H1 (cell line): ENCODE measurements around the gene TEX26. TPM values are rescaled to one million over a fixed set of nuclear protein-coding genes. Genes with fewer than 3 reads are reported as not detected.

ENCODE experiments used
- CTCF ChIA-PET: fragments of 300-600 bp; sonication (Branson Sonifier 250); formaldehyde crosslinking; loops from one replicate; lab custom pipeline; 2021; ENCODE audit not compliant: partially characterized antibody; lab: Charles Lee
- POLR2A ChIA-PET: fragments of 300-600 bp; sonication (Branson Sonifier 250); formaldehyde crosslinking; loops from one replicate; lab custom pipeline; 2021; ENCODE audit warnings: inconsistent platforms; ENCODE audit not compliant: partially characterized antibody; lab: Charles Lee
- DNase-seq, 2 experiments: peaks; one replicate each; pipeline versions ENCODE4 v3.0.0 to v3.0.0-alpha.2; 2010 to 2022; ENCODE audit warnings: low spot score in 2 of 2, low read depth in 1 of 2, mixed read lengths in 1 of 2
- FAIRE-seq: peaks from 2 replicates; lab custom pipeline; 2011; peaks lifted over from hg19 to GRCh38; lab: Jason Lieb, UNC
- H2AFZ ChIP-seq: 2 replicates; pipeline ENCODE4 v1.8.1; 2012; ENCODE audit warnings: low read length, inconsistent platforms
- H2AK5ac ChIP-seq: 2 replicates; pipeline ENCODE4 v1.6.1; 2013; ENCODE audit warnings: low read depth, low read length
- H2BK120ac ChIP-seq: replicated peaks from 2 replicates; pipeline ENCODE3; 2013; ENCODE audit warnings: low read depth, low read length, inconsistent platforms
- H2BK12ac ChIP-seq: 2 replicates; pipeline ENCODE4 v1.6.1; 2013; ENCODE audit warnings: low read depth, low read length
- H2BK15ac ChIP-seq: 2 replicates; pipeline ENCODE4 v1.6.1; 2013; ENCODE audit warnings: low read length
- H2BK20ac ChIP-seq: 2 replicates; pipeline ENCODE4 v1.6.1; 2013; ENCODE audit warnings: low read length
- H2BK5ac ChIP-seq: 2 replicates; pipeline ENCODE4 v1.6.1; 2013; ENCODE audit warnings: low read depth, low read length
- H3K14ac ChIP-seq: 2 replicates; pipeline ENCODE4 v1.6.1; 2013; ENCODE audit warnings: inconsistent platforms; ENCODE audit not compliant: insufficient read length
- H3K18ac ChIP-seq: 2 replicates; pipeline ENCODE4 v1.6.1; 2013; ENCODE audit warnings: low read length; ENCODE audit errors: extremely low read depth
- H3K23ac ChIP-seq: 2 replicates; pipeline ENCODE4 v1.6.1; 2013; ENCODE audit warnings: inconsistent platforms; ENCODE audit not compliant: insufficient read length
- H3K23me2 ChIP-seq: 2 replicates; pipeline ENCODE4 v1.6.1; 2013; ENCODE audit warnings: low read depth, low read length
- H3K27ac ChIP-seq: 2 replicates; pipeline ENCODE4 v1.6.1; 2011; ENCODE audit warnings: low read depth, low read length, inconsistent platforms
- H3K27me3 ChIP-seq, 4 experiments: replicated peaks in 1 of 4; 1 replicate in 1 of 4; 2 replicates in 3 of 4; pipeline versions ENCODE4 v1.6.1 to v1.8.1; 2011 to 2013; ENCODE audit warnings: low read length in 3 of 4, mild to moderate bottlenecking in 3 of 4, inconsistent platforms in 2 of 4, mixed read lengths in 2 of 4, moderate library complexity in 1 of 4; ENCODE audit not compliant: control insufficient read depth in 3 of 4, insufficient read depth in 3 of 4; ENCODE audit errors: extremely low read depth in 1 of 4
- H3K36me3 ChIP-seq, 4 experiments: 2 replicates each; pipeline versions ENCODE4 v1.6.1 to v1.8.1; 2011 to 2013; ENCODE audit warnings: mild to moderate bottlenecking in 4 of 4, low read length in 3 of 4, moderate library complexity in 2 of 4, control low read depth in 1 of 4, inconsistent platforms in 1 of 4; ENCODE audit not compliant: insufficient read depth in 4 of 4, control insufficient read depth in 2 of 4
- H3K4ac ChIP-seq: replicated peaks from 2 replicates; pipeline ENCODE3; 2013; ENCODE audit warnings: low read length, low read depth, mixed read lengths, inconsistent platforms; ENCODE audit not compliant: insufficient read length
- H3K4me1 ChIP-seq, 4 experiments: replicated peaks in 1 of 4; 1 replicate in 1 of 4; 2 replicates in 3 of 4; pipeline versions ENCODE4 v1.6.1 to v1.8.1; 2011 to 2013; ENCODE audit warnings: low read length in 3 of 4, inconsistent platforms in 2 of 4, mixed read lengths in 1 of 4; ENCODE audit not compliant: insufficient read depth in 4 of 4, control insufficient read depth in 3 of 4
- H3K4me2 ChIP-seq, 2 experiments: 2 replicates each; pipeline versions ENCODE4 v1.6.1 to v1.8.1; 2011 to 2013; ENCODE audit warnings: low read depth in 2 of 2, low read length in 2 of 2, control low read depth in 1 of 2, inconsistent platforms in 1 of 2, mild to moderate bottlenecking in 1 of 2; ENCODE audit not compliant: insufficient read depth in 1 of 2
- H3K4me3 ChIP-seq, 4 experiments: fragments of 200-600, 300-600 bp in 1 of 4; sonication (generic), shearing (Covaris generic), sonication (Bioruptor Twin) in 1 of 4; 2 replicates each; pipeline versions ENCODE4 v1.5.1 to v1.8.1; 2011 to 2016; ENCODE audit warnings: low read length in 4 of 4, low read depth in 3 of 4, control low read depth in 2 of 4, inconsistent platforms in 2 of 4, mild to moderate bottlenecking in 2 of 4, mixed read lengths in 1 of 4, moderate library complexity in 1 of 4; ENCODE audit not compliant: insufficient read depth in 2 of 4; ENCODE audit errors: extremely low read depth in 1 of 4
- H3K56ac ChIP-seq: replicated peaks from 2 replicates; pipeline ENCODE3; 2013; ENCODE audit warnings: low read depth, mild to moderate bottlenecking, mixed read lengths, low read length, inconsistent platforms; ENCODE audit not compliant: insufficient read length
- H3K79me1 ChIP-seq: 2 replicates; pipeline ENCODE4 v1.6.1; 2013; ENCODE audit warnings: low read depth, low read length, control low read depth
- H3K79me2 ChIP-seq, 2 experiments: 2 replicates each; pipeline versions ENCODE4 v1.6.1 to v1.8.1; 2012 to 2013; ENCODE audit warnings: low read length in 2 of 2, mild to moderate bottlenecking in 2 of 2, inconsistent platforms in 1 of 2; ENCODE audit not compliant: insufficient read depth in 2 of 2, control insufficient read depth in 1 of 2
- H3K9ac ChIP-seq, 4 experiments: replicated peaks in 1 of 4; 1 replicate in 1 of 4; 2 replicates in 3 of 4; pipeline versions ENCODE4 v1.6.1 to v1.8.1; 2011 to 2013; ENCODE audit warnings: low read depth in 3 of 4, low read length in 3 of 4, control low read depth in 2 of 4, mild to moderate bottlenecking in 2 of 4, moderate library complexity in 2 of 4, inconsistent platforms in 1 of 4; ENCODE audit errors: extremely low read depth in 1 of 4
- H3K9me3 ChIP-seq, 2 experiments: 2 replicates each; pipeline versions ENCODE4 v1.6.1 to v1.8.1; 2012 to 2013; ENCODE audit warnings: mild to moderate bottlenecking in 2 of 2, moderate library complexity in 2 of 2, control low read depth in 1 of 2, inconsistent platforms in 1 of 2, low read depth in 1 of 2, low read length in 1 of 2, mixed read lengths in 1 of 2; ENCODE audit not compliant: insufficient read depth in 2 of 2
- H4K20me1 ChIP-seq, 2 experiments: replicated peaks in 1 of 2; 2 replicates each; pipeline versions ENCODE3 to v1.8.1; 2011 to 2013; ENCODE audit warnings: inconsistent platforms in 2 of 2, low read length in 2 of 2, mild to moderate bottlenecking in 1 of 2; ENCODE audit not compliant: insufficient read depth in 2 of 2, control insufficient read depth in 1 of 2
- H4K5ac ChIP-seq: 2 replicates; pipeline ENCODE4 v1.6.1; 2013; ENCODE audit warnings: low read length, low read depth, mixed read lengths, inconsistent platforms; ENCODE audit not compliant: insufficient read length
- H4K8ac ChIP-seq: 2 replicates; pipeline ENCODE4 v1.8.0; 2013; ENCODE audit warnings: mild to moderate bottlenecking, moderate library complexity, low read length, inconsistent platforms; ENCODE audit not compliant: insufficient read depth; ENCODE audit errors: extremely low read depth
- H4K91ac ChIP-seq: replicated peaks from 2 replicates; pipeline ENCODE3; 2013; ENCODE audit warnings: low read length, mixed read lengths, inconsistent platforms; ENCODE audit not compliant: insufficient read length
- CEBPB ChIP-seq: IDR thresholded peaks from 2 replicates; pipeline ENCODE4 v1.6.1; 2012; ENCODE audit warnings: low read depth, low read length
- CTBP2 ChIP-seq: IDR thresholded peaks from 2 replicates; pipeline ENCODE4 v1.7.0; 2011; ENCODE audit warnings: borderline replicate concordance, mild to moderate bottlenecking, moderate library complexity, mixed read lengths, low read length; ENCODE audit not compliant: insufficient read depth, insufficient read length
- CTCF ChIP-seq, 3 experiments: IDR thresholded peaks; 1 replicate in 2 of 3; 2 replicates in 1 of 3; pipeline versions ENCODE4 v1.5.1 to v1.6.1; 2011; ENCODE audit warnings: low read length in 3 of 3, mild to moderate bottlenecking in 3 of 3, inconsistent platforms in 2 of 3, low read depth in 1 of 3, moderate library complexity in 1 of 3; ENCODE audit not compliant: insufficient read depth in 1 of 3; ENCODE audit errors: control extremely low read depth in 1 of 3
- KDM4A ChIP-seq: IDR thresholded peaks from one replicate; pipeline ENCODE4 v1.7.1; 2012; ENCODE audit warnings: low read depth, mild to moderate bottlenecking, moderate library complexity, low read length, inconsistent platforms; ENCODE audit not compliant: severe bottlenecking
- POLR2A ChIP-seq, 2 experiments: IDR thresholded peaks; 1 replicate in 1 of 2; 2 replicates in 1 of 2; pipeline ENCODE4 v1.6.1; 2011; ENCODE audit warnings: low read depth in 2 of 2, low read length in 2 of 2, mild to moderate bottlenecking in 2 of 2; ENCODE audit errors: control extremely low read depth in 1 of 2
- RNF2 ChIP-seq: fragments of 200-900, 300-1000 bp; sonication (generic); IDR thresholded peaks from 2 replicates; pipeline ENCODE4 v1.7.1; 2016; ENCODE audit warnings: borderline replicate concordance, low read depth, mild to moderate bottlenecking, antibody characterized with exemption, low read length; ENCODE audit not compliant: poor library complexity, severe bottlenecking; ENCODE audit errors: missing control alignments
- SIN3A ChIP-seq, 2 experiments: IDR thresholded peaks in 1 of 2; conservative IDR thresholded peaks in 1 of 2; 2 replicates each; pipeline ENCODE4 v1.6.1; 2011 to 2012; ENCODE audit warnings: low read length in 2 of 2, improper control_type of control experiment in 1 of 2, low read depth in 1 of 2, mild to moderate bottlenecking in 1 of 2
- SUZ12 ChIP-seq: fragments of 200-600 bp; sonication (generic); IDR thresholded peaks from 2 replicates; pipeline ENCODE4 v1.6.1; 2012; ENCODE audit warnings: mild to moderate bottlenecking, inconsistent platforms, low read length, moderate library complexity, mixed read lengths
- TCF12 ChIP-seq: IDR thresholded peaks from 2 replicates; pipeline ENCODE4 v1.6.1; 2011; ENCODE audit warnings: low read depth, mild to moderate bottlenecking, low read length
- WGBS, 2 experiments: shearing (Covaris generic) in 1 of 2; methylation state at CpG; one replicate each; pipeline versions ENCODE4 v1.1.6 to v1.1.7; 2013 to 2015; ENCODE audit warnings: low lambda C conversion rate in 2 of 2, mixed read lengths in 2 of 2, inconsistent platforms in 1 of 2, low coverage in 1 of 2, missing lambda C conversion rate in 1 of 2; ENCODE audit not compliant: insufficient replicate concordance in 2 of 2, insufficient coverage in 1 of 2, insufficient read length in 1 of 2; ENCODE audit errors: extremely low coverage in 1 of 2, missing lambda C conversion rate in 1 of 2; 5-methylcytosine and 5-hydroxymethylcytosine counted together
- polyA plus RNA-seq, 7 experiments: library from polyadenylated mRNA; depleted of rRNA in 3 of 7; stranded (reverse) in 5 of 7; unstranded in 2 of 7; fragments of >200 nt in 5 of 7; fragments of 200-250 nt in 2 of 7; gene quantifications; 1 replicate in 5 of 7; 2 replicates in 1 of 7; 4 replicates in 1 of 7; pipeline versions ENCODE4 v1.2.1 to v1.2.3, GENCODE V29; 2011 to 2013; ENCODE audit warnings: missing spikeins in 2 of 7, mixed read lengths in 2 of 7
- total RNA-seq: library from RNA; stranded (reverse); fragmentation: NEBNext Ultra II Directional; extraction: Animal tissue kit (Norgen Biotek cat#: 25700); gene quantifications from 2 replicates; pipeline ENCODE4 v1.2.1, GENCODE V29; 2021
- TF ChIP-seq, protein P1 (sequence below): IDR thresholded peaks from 2 replicates; pipeline ENCODE4 v1.6.1; 2011; ENCODE audit warnings: low read length, improper control_type of control experiment

Gene TEX26
- total and polyA plus RNA-seq, 2 of the 8 experiments (the other 6 are each of a cell fraction or from before 2014, with no cell fraction given): not detected

- peak overlapping the region in 1 of 4 experiments; percentile 55; a peak in 2 of 8 replicates for H3K4me3 ChIP-seq
- no peak overlapping the region for H3K4ac ChIP-seq
Observed at GRCh38 chr13:30933354-30933670, 856 bp downstream of the TEX26 start.

More at GRCh38 chr13:30933354-30933670, 856 bp downstream of the TEX26 start:
- Histone ChIP-seq H3K18ac (no peak overlapping the region), H3K9ac (no peak overlapping the region), H2BK5ac (no peak overlapping the region), H3K27ac (no peak overlapping the region), H2AFZ (no peak overlapping the region), H3K27me3 (peaks cover 2 to 9% (median 6%) of the 10 kb centered on the region in 4 experiments), H4K8ac (no peak overlapping the region), H2BK120ac (no peak overlapping the region), H3K56ac (no peak overlapping the region), H3K23me2 (peaks cover 4% of the 10 kb centered on the region; the same call in 1 of the 2 replicates), H3K79me2 (no peaks in the 10 kb centered on the region), H3K14ac (no peak overlapping the region), H2AK5ac (no peak overlapping the region), H2BK20ac (no peak overlapping the region), H3K79me1 (no peaks in the 10 kb centered on the region), H3K9me3 (no peaks in the 10 kb centered on the region), H2BK12ac (no peak overlapping the region), H3K4me2 (peak overlapping the region; percentile 71 to 77), H4K20me1 (no peaks in the 10 kb centered on the region), H4K91ac (no peak overlapping the region), H3K4me1 (peaks cover 0 to 3% (median 3%) of the 10 kb centered on the region in 4 experiments; a peak in 3 of 7 replicates), H3K36me3 (no peaks in the 10 kb centered on the region), H4K5ac (no peak overlapping the region), H2BK15ac (no peak overlapping the region), H3K23ac (no peak overlapping the region)
- no peak for TF ChIP-seq RNF2
- TF ChIP-seq TCF12: no peak
- no peak for TF ChIP-seq CTBP2
- no peak for TF ChIP-seq POLR2A (IDR thresholded peaks at IDR 0.05; ENCODE audit: control extremely low read depth in 1 of 2, low read depth in 2 of 2, low read length in 2 of 2)
- TF ChIP-seq SUZ12: no peak
- TF ChIP-seq CTCF (IDR thresholded peaks at IDR 0.05; ENCODE audit: control extremely low read depth in 1 of 3, insufficient read depth in 1 of 3, low read depth in 1 of 3, low read length in 3 of 3): no peak
- TF ChIP-seq CEBPB: no peak
- TF ChIP-seq SIN3A (conservative IDR thresholded peaks at IDR 0.05 in 1 of 2, IDR thresholded peaks at IDR 0.05 in 1 of 2; ENCODE audit: low read depth in 1 of 2, low read length in 2 of 2): no peak
- TF ChIP-seq, protein P1, sequence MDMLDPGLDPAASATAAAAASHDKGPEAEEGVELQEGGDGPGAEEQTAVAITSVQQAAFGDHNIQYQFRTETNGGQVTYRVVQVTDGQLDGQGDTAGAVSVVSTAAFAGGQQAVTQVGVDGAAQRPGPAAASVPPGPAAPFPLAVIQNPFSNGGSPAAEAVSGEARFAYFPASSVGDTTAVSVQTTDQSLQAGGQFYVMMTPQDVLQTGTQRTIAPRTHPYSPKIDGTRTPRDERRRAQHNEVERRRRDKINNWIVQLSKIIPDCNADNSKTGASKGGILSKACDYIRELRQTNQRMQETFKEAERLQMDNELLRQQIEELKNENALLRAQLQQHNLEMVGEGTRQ: no peak
- no peak for TF ChIP-seq KDM4A
- CTCF ChIA-PET: interaction anchor here (1.0 to 4.6 kb wide), 9 partner anchors 11 to 129 kb away, joined by 3 to 22 read pairs (median 5); no protein-coding TSS in a partner anchor
- WGBS, 2 experiments: 80% methylated on average over 3 of the region's 3 CpGs; no CpG with 5 or more reads in 1 of the 2 experiments
- DNase-seq: no peak
- no peak for FAIRE-seq
- POLR2A ChIA-PET: no interaction called here
